Small intestine (tissue), 7 donors: ENCODE results near the gene VPS37B. TPM values are rescaled to one million over a fixed set of nuclear protein-coding genes. Genes with fewer than 3 reads are reported as not detected.

Experiments
- DNase-seq, 2 donors: peaks; one replicate each; pipeline versions ENCODE4 v3.0.0 to v3.0.0-alpha.2; 2013
- FAIRE-seq: peaks from 2 replicates; lab custom pipeline; 2012; peaks lifted over from hg19 to GRCh38; lab: Jason Lieb, UNC
- H3K27ac ChIP-seq, 3 donors: one replicate each; pipeline ENCODE4 v1.5.1; 2013; ENCODE audit warnings: low read length in 2 of 3, mild to moderate bottlenecking in 2 of 3, control low read depth in 1 of 3, inconsistent platforms in 1 of 3, low read depth in 1 of 3, moderate library complexity in 1 of 3
- H3K27me3 ChIP-seq, 3 donors: one replicate each; pipeline ENCODE4 v1.6.1; 2013; ENCODE audit warnings: low read length in 3 of 3, inconsistent platforms in 1 of 3; ENCODE audit not compliant: control insufficient read depth in 3 of 3, insufficient read depth in 3 of 3
- H3K36me3 ChIP-seq, 3 donors: one replicate each; pipeline ENCODE4 v1.6.1; 2013; ENCODE audit warnings: low read length in 3 of 3, inconsistent platforms in 1 of 3, low read depth in 1 of 3, mild to moderate bottlenecking in 1 of 3, moderate library complexity in 1 of 3; ENCODE audit not compliant: control insufficient read depth in 3 of 3, insufficient read depth in 2 of 3
- H3K4me1 ChIP-seq, 3 donors: one replicate each; pipeline ENCODE4 v1.6.1; 2013; ENCODE audit warnings: low read length in 2 of 3, inconsistent platforms in 1 of 3, low read depth in 1 of 3, mild to moderate bottlenecking in 1 of 3, moderate library complexity in 1 of 3; ENCODE audit not compliant: control insufficient read depth in 3 of 3, insufficient read depth in 2 of 3
- H3K4me3 ChIP-seq, 3 donors: one replicate each; pipeline ENCODE4 v1.5.1; 2013; ENCODE audit warnings: low read length in 3 of 3, control low read depth in 1 of 3, inconsistent platforms in 1 of 3, low read depth in 1 of 3, mild to moderate bottlenecking in 1 of 3, moderate library complexity in 1 of 3
- H3K9me3 ChIP-seq, 2 donors: one replicate each; pipeline ENCODE4 v1.6.1; 2013; ENCODE audit warnings: low read depth in 1 of 2, low read length in 1 of 2; ENCODE audit not compliant: control insufficient read depth in 2 of 2, insufficient read depth in 1 of 2
- WGBS, 3 donors: extraction: QIAGEN DNeasy Blood & Tissue Kit; methylation state at CpG; one replicate each; pipeline ENCODE4 v1.1.7; 2013; 5-methylcytosine and 5-hydroxymethylcytosine counted together
- polyA plus RNA-seq, 4 donors: library from polyadenylated mRNA; stranded (reverse) in 3 of 4; unstranded in 1 of 4; fragments of 200-250 nt in 3 of 4; fragments of 120-200 nt in 1 of 4; gene quantifications; one replicate each; pipeline versions ENCODE4 v1.2.1 to v1.2.3, GENCODE V29; 2013
- donor health status: healthy with polysubstance abuse.
- donor health status: control.
- donor health status: control.
- donor health status: Bipolar disorder and iron deficiency.
- donor health status: healthy.

The VPS37B gene
- polyA plus RNA-seq, 4 donors = 22.8 to 31.4 (median 25.1) TPM

DNA sequence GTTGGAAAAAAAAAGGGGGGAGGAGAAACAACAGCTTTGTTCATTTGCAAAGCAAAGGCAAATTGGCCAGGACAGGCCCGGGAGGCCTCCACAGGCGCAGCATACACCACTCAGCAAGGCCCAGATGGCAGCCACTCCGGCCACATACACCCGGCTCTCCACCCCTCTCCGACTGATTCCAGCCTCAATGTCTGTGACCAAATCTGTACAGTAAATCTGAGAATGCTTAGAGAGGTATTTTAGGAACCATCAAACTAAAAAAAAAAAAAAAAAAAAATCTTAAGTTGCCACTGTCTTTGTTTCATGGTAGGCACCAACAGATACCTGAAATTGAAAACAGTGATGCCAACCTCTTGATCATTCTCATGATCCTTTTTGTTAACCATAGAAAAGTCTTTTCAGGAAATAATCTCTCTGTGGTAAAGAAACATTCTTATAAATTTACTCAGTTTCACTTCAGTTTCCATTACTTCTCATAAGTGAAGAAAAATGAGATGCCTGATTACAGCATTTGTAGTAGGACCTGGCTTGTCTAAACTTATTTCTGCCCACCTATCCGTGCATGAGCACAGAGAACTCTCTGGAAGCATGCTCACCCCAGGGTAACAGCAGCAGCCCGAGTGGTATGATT lies 20.2 kb downstream of the VPS37B start:
- H3K4me1 ChIP-seq = peaks cover 5 to 29% (median 23%) of the 10 kb centered on the region in 3 donors
- no peak for DNase-seq

DNA sequence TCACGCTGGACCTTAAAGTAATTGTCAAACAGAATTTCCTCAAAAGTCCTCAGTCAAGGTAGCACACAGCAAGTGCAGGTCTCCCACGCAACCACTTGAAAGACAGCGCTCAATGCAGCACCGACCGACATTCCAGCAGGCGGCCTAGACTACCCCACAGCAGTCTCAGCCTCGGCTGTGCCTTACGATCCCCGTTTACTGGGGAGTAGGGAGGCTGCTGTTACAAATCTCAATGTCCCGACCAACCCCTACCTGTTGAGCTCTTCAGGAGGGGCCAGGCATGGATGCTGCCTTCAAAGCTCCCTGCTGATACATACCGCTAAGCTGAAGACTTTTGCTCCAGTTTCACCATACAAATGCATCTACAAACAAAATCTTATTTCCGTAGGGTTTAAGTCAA lies 21.8 kb downstream of the VPS37B start:
- 87 to 91% (median 88%) methylated on average over 12 of the region's 12 CpGs for WGBS, 3 donors
- FAIRE-seq (no peak), DNase-seq (no peak)
- peaks cover 0 to 45% (median 0%) of the 10 kb centered on the region in 3 donors for H3K36me3 ChIP-seq
- H3K9me3 ChIP-seq = no peaks in the 10 kb centered on the region
- H3K27ac ChIP-seq = peak overlapping the region in 1 of 3 donors; percentile 90
- no peak overlapping the region for H3K4me3 ChIP-seq
- H3K4me1 ChIP-seq = peaks cover 5 to 34% (median 22%) of the 10 kb centered on the region in 3 donors
- H3K27me3 ChIP-seq = no peaks in the 10 kb centered on the region

More for the DNA sequence above, 20.2 kb downstream of the VPS37B start:
- peaks cover 0 to 39% (median 0%) of the 10 kb centered on the region in 3 donors for H3K36me3 ChIP-seq
- H3K27me3 ChIP-seq = no peaks in the 10 kb centered on the region
- WGBS, 3 donors = 58 to 74% (median 72%) methylated on average over 7 of the region's 7 CpGs
- no peaks in the 10 kb centered on the region for H3K9me3 ChIP-seq
- no peak overlapping the region for H3K4me3 ChIP-seq
- no peak overlapping the region for H3K27ac ChIP-seq
- FAIRE-seq = no peak

DNA sequence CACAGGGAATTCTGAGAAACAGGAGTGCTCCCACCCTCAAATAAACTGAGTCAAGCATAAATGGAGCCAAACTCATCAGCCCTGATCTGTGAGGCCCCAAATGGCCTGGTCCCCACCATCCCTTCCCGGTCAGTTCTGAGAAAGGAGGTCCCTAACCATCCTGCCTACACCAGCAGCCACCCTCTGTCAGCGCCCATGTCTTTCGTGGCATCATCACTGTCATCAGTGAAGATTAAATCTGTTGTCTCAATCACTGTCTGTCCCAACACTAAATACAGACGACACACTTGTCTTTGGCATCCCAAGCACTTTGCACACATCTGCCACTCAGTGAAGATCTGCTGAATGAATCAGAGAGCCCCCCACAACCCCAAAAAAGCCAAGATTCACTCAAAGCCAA lies 22.4 kb downstream of the VPS37B start:
- no peak for FAIRE-seq
- 84 to 91% (median 88%) methylated on average over 4 of the region's 4 CpGs for WGBS, 3 donors
- Histone ChIP-seq H3K9me3 (no peaks in the 10 kb centered on the region), H3K36me3 (peaks cover 0 to 46% (median 0%) of the 10 kb centered on the region in 3 donors), H3K4me1 (peaks cover 5 to 34% (median 22%) of the 10 kb centered on the region in 3 donors), H3K4me3 (no peak overlapping the region), H3K27ac (peak overlapping the region in 1 of 3 donors; percentile 90), H3K27me3 (no peaks in the 10 kb centered on the region)
- no peak for DNase-seq

DNA sequence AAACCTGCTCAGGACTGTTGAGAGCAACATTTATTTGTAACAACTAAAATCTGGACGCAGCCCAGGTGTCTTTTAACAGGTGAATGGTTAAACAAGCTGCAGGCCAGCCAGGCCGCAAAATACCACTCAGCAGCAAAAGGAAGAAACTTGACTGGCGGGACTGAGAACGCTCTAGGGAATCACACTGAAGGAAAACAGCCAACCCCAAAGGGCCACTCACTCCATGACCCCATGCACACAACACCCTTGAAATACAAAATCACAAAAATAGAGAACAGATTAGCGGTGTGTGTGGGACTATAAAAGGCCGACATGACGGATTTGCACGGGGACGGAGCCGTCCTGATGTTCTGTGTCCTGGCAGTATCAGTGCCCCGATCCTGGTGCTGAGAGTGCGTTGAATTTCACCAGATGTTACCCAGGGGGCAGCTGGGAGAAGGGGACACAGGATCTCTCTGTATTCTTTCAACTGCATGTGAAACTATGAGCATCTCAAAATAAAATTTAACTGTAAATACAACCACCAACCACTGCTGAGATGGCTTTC lies 23.0 kb downstream of the VPS37B start:
- Histone ChIP-seq H3K4me3 (no peak overlapping the region), H3K4me1 (peaks cover 5 to 37% (median 22%) of the 10 kb centered on the region in 3 donors), H3K9me3 (no peaks in the 10 kb centered on the region), H3K27ac (peak overlapping the region in 2 of 3 donors; percentile 76 to 90), H3K36me3 (peaks cover 0 to 53% (median 0%) of the 10 kb centered on the region in 3 donors), H3K27me3 (no peaks in the 10 kb centered on the region)
- no peak for DNase-seq
- WGBS, 3 donors = 72 to 84% (median 77%) methylated on average over 12 of the region's 12 CpGs
- FAIRE-seq = no peak

DNA sequence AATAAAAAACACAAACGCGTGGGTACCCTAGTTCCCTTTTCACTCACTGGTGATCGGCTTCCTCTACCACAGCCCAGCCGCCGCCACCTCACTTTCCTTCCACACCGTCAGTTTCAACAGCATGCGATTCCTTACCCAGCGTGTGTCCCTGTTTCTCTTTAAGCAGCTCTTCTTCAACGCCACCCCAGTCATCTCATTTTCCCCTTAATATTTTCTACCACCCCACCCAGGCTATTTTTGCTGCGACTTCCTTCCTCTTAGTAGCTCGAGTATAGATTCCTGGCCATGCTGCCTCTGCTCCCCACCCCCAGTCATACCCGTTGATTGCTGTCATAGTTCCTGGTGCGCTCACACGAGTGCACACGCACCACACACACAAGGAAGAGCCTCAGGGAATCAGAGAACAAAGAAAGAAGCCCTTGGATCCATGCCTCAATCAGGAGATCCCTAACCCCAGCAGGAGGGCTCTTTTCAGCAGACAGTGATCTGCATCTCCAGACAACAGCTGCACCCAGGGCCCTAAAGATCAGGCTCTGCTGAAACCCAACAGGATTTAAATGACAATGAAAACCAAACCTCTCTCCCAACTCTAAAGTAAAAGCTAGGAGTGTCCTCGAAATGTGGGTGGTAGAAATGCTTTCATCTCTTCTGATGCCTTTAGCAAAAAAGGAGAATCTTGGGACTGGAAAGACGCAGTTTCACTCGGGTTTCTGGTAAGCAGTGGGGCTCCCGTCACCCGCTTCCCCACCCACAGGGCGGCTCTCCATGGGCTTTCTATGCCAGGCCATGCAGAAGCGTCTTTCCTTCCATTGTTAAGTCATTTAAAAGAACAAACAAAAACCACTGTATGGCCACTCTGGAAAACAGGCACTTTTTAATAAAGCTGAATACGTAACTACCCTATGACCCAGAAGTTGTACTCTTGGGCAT lies 23.8 kb downstream of the VPS37B start:
- H3K27ac ChIP-seq = peak overlapping the region; percentile 46 to 90 (median 76)
- no peaks in the 10 kb centered on the region for H3K9me3 ChIP-seq
- 20 to 26% (median 21%) methylated on average over 23 of the region's 23 CpGs for WGBS, 3 donors
- no peaks in the 10 kb centered on the region for H3K27me3 ChIP-seq
- DNase-seq = peak; percentile 84 to 87
- peaks cover 5 to 37% (median 20%) of the 10 kb centered on the region in 3 donors for H3K4me1 ChIP-seq
- H3K4me3 ChIP-seq = peak overlapping the region in 2 of 3 donors; percentile 8 to 13
- peaks cover 3 to 56% (median 4%) of the 10 kb centered on the region in 3 donors for H3K36me3 ChIP-seq
- no peak for FAIRE-seq

DNA sequence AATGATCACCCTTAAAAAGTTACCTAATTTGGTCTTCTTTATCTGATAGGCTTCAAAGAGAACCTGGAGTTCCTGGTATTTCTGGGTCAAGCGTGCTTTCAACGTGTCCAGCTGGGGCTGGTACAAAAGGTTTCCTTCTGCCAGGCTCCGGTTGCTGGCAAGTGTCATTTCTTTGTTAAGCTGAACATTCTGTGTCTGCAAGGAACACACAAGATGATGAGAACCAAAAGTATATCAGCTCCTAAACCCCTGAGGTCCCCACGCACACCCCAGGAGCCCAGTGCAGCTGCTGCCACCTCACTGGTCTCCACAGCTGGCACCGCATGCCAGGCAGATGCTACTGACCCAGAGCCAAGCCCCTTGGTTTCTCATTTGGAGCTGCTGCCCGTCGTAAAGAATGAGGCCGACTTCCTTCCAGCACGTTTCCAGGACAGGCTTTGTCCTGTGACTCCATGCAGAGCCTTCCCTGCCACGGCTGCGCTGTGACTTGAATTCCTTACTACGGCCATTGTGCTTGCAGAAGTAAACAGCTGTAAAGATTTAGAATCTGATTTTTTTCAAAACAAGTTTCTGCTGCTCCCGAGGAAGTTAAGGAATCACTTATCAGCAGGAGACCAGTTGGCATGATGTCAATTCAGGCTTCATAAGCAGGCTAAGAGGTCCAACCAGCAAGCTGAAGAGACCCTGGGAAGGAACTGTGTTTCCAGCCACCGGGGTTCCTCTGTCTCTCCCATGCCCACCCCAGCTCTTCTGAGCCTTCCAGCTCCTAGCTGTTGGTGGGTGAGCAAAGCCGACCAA lies 24.9 kb downstream of the VPS37B start:
- peak; percentile 53 to 68 for DNase-seq

DNA sequence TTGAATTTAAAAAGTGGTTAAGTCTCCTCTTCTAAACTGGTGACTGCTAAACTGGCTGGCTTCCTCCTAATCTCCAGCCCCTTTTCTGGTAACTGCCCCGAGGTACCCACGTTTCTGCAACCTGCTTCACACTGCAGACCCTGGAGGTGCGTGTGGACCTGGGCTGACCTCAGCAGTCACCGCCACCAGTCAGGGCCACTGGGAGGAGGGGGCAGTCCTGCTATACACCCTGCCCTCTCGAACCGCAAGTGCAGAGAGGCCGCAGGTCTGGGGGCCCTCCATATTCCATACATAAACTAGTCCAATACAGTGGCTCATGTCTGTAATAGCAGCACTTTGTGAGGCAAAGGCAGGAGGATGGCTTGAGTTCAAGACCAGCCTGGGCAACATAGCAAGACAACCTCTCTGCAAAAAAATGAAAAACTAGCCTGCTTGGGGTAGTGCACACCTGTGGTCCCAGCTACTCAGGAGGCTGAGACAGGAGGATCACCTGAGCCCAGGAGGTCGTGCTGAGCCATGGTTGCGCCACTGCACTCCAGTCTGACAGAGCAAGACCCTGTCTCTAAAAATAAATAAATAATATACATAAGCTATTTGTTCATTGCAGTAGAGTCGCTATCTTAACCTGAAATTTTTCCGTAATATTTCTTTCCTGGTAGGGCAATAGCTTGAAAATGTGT lies 25.6 kb downstream of the VPS37B start:
- FAIRE-seq = no peak
- Histone ChIP-seq H3K36me3 (peaks cover 3 to 74% (median 11%) of the 10 kb centered on the region in 3 donors), H3K27ac (peak overlapping the region in 2 of 3 donors; percentile 2 to 76), H3K4me3 (no peak overlapping the region), H3K4me1 (peaks cover 5 to 44% (median 16%) of the 10 kb centered on the region in 3 donors), H3K9me3 (no peaks in the 10 kb centered on the region), H3K27me3 (no peaks in the 10 kb centered on the region)
- WGBS, 3 donors = 91 to 93% (median 91%) methylated on average over 11 of the region's 11 CpGs
- DNase-seq = no peak

More for the DNA sequence above, 24.9 kb downstream of the VPS37B start:
- Histone ChIP-seq H3K27me3 (no peaks in the 10 kb centered on the region), H3K9me3 (no peaks in the 10 kb centered on the region), H3K36me3 (peaks cover 3 to 67% (median 11%) of the 10 kb centered on the region in 3 donors), H3K4me1 (peaks cover 5 to 40% (median 16%) of the 10 kb centered on the region in 3 donors), H3K4me3 (peak overlapping the region in 2 of 3 donors; percentile 8 to 29), H3K27ac (peak overlapping the region; percentile 60 to 90 (median 76))
- WGBS, 3 donors = 17 to 23% (median 21%) methylated on average over 15 of the region's 15 CpGs
- FAIRE-seq = no peak
